Measurements from ENCODE around the gene HAUS1. TPM values are rescaled to one million over a fixed set of nuclear protein-coding genes. Genes with fewer than 3 reads are reported as not detected.

HAUS1 gene
- total and polyA plus RNA-seq, 2 of the 8 experiments (the other 6 are each of a cell fraction or from before 2014, with no cell fraction given), result 104 TPM

GRCh38 chr18:46156843-46157242, 52.7 kb downstream of the HAUS1 start:
- 0 out of 2 replicates have a peak overlapping the region, but pooled peaks have one; percentile 52 for H2BK5ac ChIP-seq (ENCODE audit: low read depth, low read length)
- no peak overlapping the region for H2BK120ac ChIP-seq (replicated peaks; ENCODE audit: low read depth, low read length)
- no peak overlapping the region for H2BK20ac ChIP-seq (ENCODE audit: low read length)
- H2AFZ ChIP-seq (ENCODE audit: low read length), result no peak overlapping the region
- no peak overlapping the region for H3K4me3 ChIP-seq (ENCODE audit: extremely low read depth in 1 of 4, insufficient read depth in 2 of 4, low read depth in 3 of 4, low read length in 4 of 4)
- no peaks in the 10 kb centered on the region for H3K79me2 ChIP-seq (ENCODE audit: control insufficient read depth in 1 of 2, insufficient read depth in 2 of 2, low read length in 2 of 2)
- TF ChIP-seq BCL11A (IDR thresholded peaks at IDR 0.05; ENCODE audit: low read depth in 2 of 2, low read length in 2 of 2) (no peak), SAP30 (IDR thresholded peaks at IDR 0.05; ENCODE audit: insufficient read depth, insufficient replicate concordance, low read length) (no peak), CBX5 (IDR thresholded peaks at IDR 0.05; ENCODE audit: low read depth, low read length) (no peak), CREB1 (IDR thresholded peaks at IDR 0.05) (no peak), POLR2AphosphoS5 (IDR thresholded peaks at IDR 0.05; ENCODE audit: low read depth, low read length) (no peak)
- no peak overlapping the region for H4K8ac ChIP-seq (ENCODE audit: extremely low read depth, insufficient read depth, low read length)
- H3K23me2 ChIP-seq (ENCODE audit: low read depth, low read length), result no peaks in the 10 kb centered on the region
- H3K27ac ChIP-seq (ENCODE audit: low read depth, low read length), result no peak overlapping the region
- peaks cover 10 to 14% (median 12%) of the 10 kb centered on the region in 4 experiments for H3K4me1 ChIP-seq (replicated peaks in 1 of 4; ENCODE audit: control insufficient read depth in 3 of 4, insufficient read depth in 4 of 4, low read length in 3 of 4)
- H3K9me3 ChIP-seq (ENCODE audit: insufficient read depth in 2 of 2, low read depth in 1 of 2, low read length in 1 of 2), result no peaks in the 10 kb centered on the region
- no peak overlapping the region for H4K5ac ChIP-seq (ENCODE audit: insufficient read length, low read depth, low read length)
- WGBS, 2 experiments (ENCODE audit: extremely low coverage in 1 of 2, insufficient coverage in 1 of 2, insufficient read length in 1 of 2, insufficient replicate concordance in 2 of 2, low coverage in 1 of 2, low lambda C conversion rate in 2 of 2, missing lambda C conversion rate in 1 of 2), result 89% methylated on average over 3 of the region's 3 CpGs; no CpG with 5 or more reads in 1 of the 2 experiments
- no peak overlapping the region for H3K4ac ChIP-seq (replicated peaks; ENCODE audit: insufficient read length, low read depth, low read length)
- no peak overlapping the region for H3K4me2 ChIP-seq (ENCODE audit: insufficient read depth in 1 of 2, low read depth in 2 of 2, low read length in 2 of 2)
- H3K36me3 ChIP-seq (ENCODE audit: control insufficient read depth in 2 of 4, insufficient read depth in 4 of 4, low read length in 3 of 4), result no peaks in the 10 kb centered on the region
- POLR2A ChIA-PET (ENCODE audit: partially characterized antibody), result interaction anchor here (1.0 to 1.3 kb wide), 2 partner anchors 10 to 16 kb away, joined by 3 read pairs; a partner anchor contains a TSS
- H3K14ac ChIP-seq (ENCODE audit: insufficient read length), result no peak overlapping the region
- DNase-seq (ENCODE audit: low read depth in 1 of 2, low spot score in 2 of 2), result no peak
- no peak for FAIRE-seq
- no peaks in the 10 kb centered on the region for H3K79me1 ChIP-seq (ENCODE audit: low read depth, low read length)
- no peak overlapping the region for H3K18ac ChIP-seq (ENCODE audit: extremely low read depth, low read length)
- 0 out of 2 replicates have a peak overlapping the region, but pooled peaks have one; percentile 65 for H2AK5ac ChIP-seq (ENCODE audit: low read depth, low read length)
- H2BK15ac ChIP-seq (ENCODE audit: low read length), result no peak overlapping the region
- 0 out of 2 replicates have a peak overlapping the region, but pooled peaks have one; percentile 52 for H2BK12ac ChIP-seq (ENCODE audit: low read depth, low read length)
- no peak overlapping the region for H3K9ac ChIP-seq (replicated peaks in 1 of 4; ENCODE audit: extremely low read depth in 1 of 4, low read depth in 3 of 4, low read length in 3 of 4)
- H4K20me1 ChIP-seq (replicated peaks in 1 of 2; ENCODE audit: control insufficient read depth in 1 of 2, insufficient read depth in 2 of 2, low read length in 2 of 2), result no peaks in the 10 kb centered on the region
- no peaks in the 10 kb centered on the region for H3K27me3 ChIP-seq (replicated peaks in 1 of 4; ENCODE audit: control insufficient read depth in 3 of 4, extremely low read depth in 1 of 4, insufficient read depth in 3 of 4, low read length in 3 of 4)
- H3K56ac ChIP-seq (replicated peaks; ENCODE audit: insufficient read length, low read depth, low read length), result no peak overlapping the region
- H4K91ac ChIP-seq (replicated peaks; ENCODE audit: insufficient read length, low read length), result peak overlapping the region; percentile 12
- no peak overlapping the region for H3K23ac ChIP-seq (ENCODE audit: insufficient read length)
- CTCF ChIA-PET (ENCODE audit: partially characterized antibody), result interaction anchor here (0.9 to 9.1 kb wide), 4 partner anchors 9 to 185 kb away, joined by 4 to 79 read pairs (median 12); a partner anchor contains a TSS
